PC-3 (cell line): ENCODE measurements around the gene VPS54. TPM values are rescaled to one million over a fixed set of nuclear protein-coding genes. Genes with fewer than 3 reads are reported as not detected.
A peak's percentile ranks its signal among the peaks of the same experiment; 100 is the strongest.

Experiments used
- ATAC-seq: fragments of 200-7000 bp; cut with Tn5 transposase; 2 replicates; pipeline ENCODE4 v1.9.1; 2020; ENCODE audit warnings: mild to moderate bottlenecking, moderate library complexity
- BruUV-seq: library from RNA; stranded (reverse); fragments of 400-500 nt; replicated peaks from 2 replicates; lab custom pipeline; 2021; lab: Mats Ljungman, UMichigan
- CTCF ChIA-PET: fragments of 300-600 bp; sonication (Branson Sonifier 250); formaldehyde crosslinking; loops from one replicate; lab custom pipeline; 2022; ENCODE audit warnings: antibody characterized with exemption; lab: Charles Lee
- POLR2A ChIA-PET: fragments of 300-600 bp; sonication (Branson Sonifier 250); formaldehyde crosslinking; loops from one replicate; lab custom pipeline; 2022; ENCODE audit warnings: antibody characterized with exemption; ENCODE audit not compliant: unreplicated experiment; lab: Charles Lee
- DNase-seq: peaks from one replicate; pipeline ENCODE4 v3.0.0-alpha.2; 2015
- H2AFZ ChIP-seq: fragments of 300-600 bp; sonication (generic); 2 replicates; pipeline ENCODE4 v1.6.0; 2016; ENCODE audit warnings: antibody characterized with exemption, low read length
- H3F3A ChIP-seq: fragments of 300-600 bp; sonication (generic); one replicate; pipeline ENCODE4 v1.6.0; 2017; ENCODE audit warnings: antibody characterized with exemption, low read length, control low read depth, mild to moderate bottlenecking; ENCODE audit not compliant: unreplicated experiment
- H3K27ac ChIP-seq: fragments of 300-600 bp; sonication (generic); 2 replicates; pipeline ENCODE4 v1.5.1; 2016; ENCODE audit warnings: mild to moderate bottlenecking, low read length
- H3K27me3 ChIP-seq: fragments of 300-600 bp; sonication (generic); 2 replicates; pipeline ENCODE4 v1.6.1; 2016; ENCODE audit warnings: low read length, mixed read lengths
- H3K36me3 ChIP-seq: fragments of 300-600 bp; sonication (generic); 2 replicates; pipeline ENCODE4 v1.6.1; 2016; ENCODE audit warnings: low read depth, mixed run types, low read length, mixed read lengths
- H3K4me1 ChIP-seq: fragments of 300-600 bp; sonication (generic); 2 replicates; pipeline ENCODE4 v1.5.1; 2016; ENCODE audit warnings: low read length; ENCODE audit not compliant: insufficient read depth
- H3K4me2 ChIP-seq: fragments of 300-600 bp; sonication (generic); 2 replicates; pipeline ENCODE4 v1.6.0; 2016; ENCODE audit warnings: low read length
- H3K4me3 ChIP-seq: fragments of 300-600 bp; sonication (generic); 2 replicates; pipeline ENCODE4 v1.5.1; 2016; ENCODE audit warnings: mild to moderate bottlenecking, low read length, mixed read lengths
- H3K79me2 ChIP-seq: fragments of 300-600 bp; sonication (generic); 2 replicates; pipeline ENCODE4 v1.6.1; 2017; ENCODE audit warnings: low read length, mixed read lengths
- H3K9ac ChIP-seq: fragments of 300-600 bp; sonication (generic); 2 replicates; pipeline ENCODE4 v1.6.0; 2016; ENCODE audit warnings: mild to moderate bottlenecking, low read length
- H3K9me2 ChIP-seq: fragments of 300-600 bp; sonication (generic); replicated peaks from 2 replicates; pipeline ENCODE4 v1.6.1; 2016; ENCODE audit warnings: mixed run types, low read length, mixed read lengths
- H3K9me3 ChIP-seq: fragments of 300-600 bp; sonication (generic); 2 replicates; pipeline ENCODE4 v1.6.1; 2016; ENCODE audit warnings: low read length, mixed read lengths
- H4K20me1 ChIP-seq: fragments of 300-600 bp; sonication (generic); 2 replicates; pipeline ENCODE4 v1.6.1; 2016; ENCODE audit warnings: low read length, mixed read lengths
- CTCF ChIP-seq: fragments of 300-600 bp; sonication (generic); conservative IDR thresholded peaks from 2 replicates; pipeline ENCODE4 v1.5.1; 2017; ENCODE audit warnings: antibody characterized with exemption, low read depth, mild to moderate bottlenecking, low read length
- EZH2 ChIP-seq: fragments of 300-600 bp; sonication (generic); IDR thresholded peaks from one replicate; pipeline ENCODE4 v1.6.1; 2017; ENCODE audit warnings: antibody characterized with exemption, mild to moderate bottlenecking, low read length; ENCODE audit not compliant: unreplicated experiment
- EZH2phosphoT487 ChIP-seq: fragments of 300-600 bp; sonication (generic); IDR thresholded peaks from 2 replicates; pipeline ENCODE4 v1.6.1; 2018; ENCODE audit warnings: mild to moderate bottlenecking, antibody characterized with exemption, low read length, borderline replicate concordance
- intact Hi-C: fragments of 100-400 bp; cut with micrococcal nuclease; formaldehyde crosslinking; loops from 2 replicates; pipeline ENCODE4 v1.9.0; 2023
- total RNA-seq: library from RNA; depleted of rRNA; stranded (reverse); fragments of >200 nt; gene quantifications from 2 replicates; pipeline ENCODE4 v1.2.3, GENCODE V29; 2014

Gene VPS54
- total RNA-seq, 1 experiment from 2014 or later: 17.9 TPM

- POLR2A ChIA-PET: interaction anchor here (0.5 to 0.7 kb wide), 2 partner anchors 20 to 107 kb away, joined by 3 to 5 read pairs; partner anchors contain the start of gene UGP2
- peaks cover 7% of the 10 kb centered on the region; the same call in 1 of the 2 replicates for H4K20me1 ChIP-seq
- no peak overlapping the region for H3K9ac ChIP-seq
- ATAC-seq (peak; percentile 28; the same call in 1 of the 2 replicates), DNase-seq (peak; percentile 64)
- no peak overlapping the region for H3K4me2 ChIP-seq
- no peak overlapping the region for H2AFZ ChIP-seq
- H3K36me3 ChIP-seq: peaks cover 32% of the 10 kb centered on the region
- H3K4me3 ChIP-seq: no peak overlapping the region
- H3K27me3 ChIP-seq: no peaks in the 10 kb centered on the region
- no TSS peak for BruUV-seq
- peaks cover 4% of the 10 kb centered on the region for H3F3A ChIP-seq
- H3K9me2 ChIP-seq: no peaks in the 10 kb centered on the region
- CTCF ChIA-PET: interaction anchor here (0.5 to 1.1 kb wide), 3 partner anchors 163 to 170 kb away, joined by 3 to 5 read pairs (median 3); no protein-coding TSS in a partner anchor
- TF ChIP-seq EZH2phosphoT487 (no peak), CTCF (peak; percentile 72)
- peaks cover 30% of the 10 kb centered on the region for H3K4me1 ChIP-seq
- intact Hi-C loops: loop anchor here (1.0 to 10.0 kb wide), 4 partner anchors 20 to 274 kb away; partner anchors contain the start of genes MDH1, UGP2 and WDPCP
- H3K27ac ChIP-seq: no peak overlapping the region
- peaks cover 5% of the 10 kb centered on the region; the same call in 1 of the 2 replicates for H3K79me2 ChIP-seq
- H3K9me3 ChIP-seq: no peaks in the 10 kb centered on the region
Observed at GRCh38 chr2:63861220-63861822, 157.9 kb downstream of the VPS54 start.

- ATAC-seq (no peak), DNase-seq (no peak)
- no peak for TF ChIP-seq CTCF
- ChIA-PET POLR2A (no interaction called here), CTCF (no interaction called here)
- peaks cover 15% of the 10 kb centered on the region for H4K20me1 ChIP-seq
- H2AFZ ChIP-seq: no peak overlapping the region
- peaks cover 22% of the 10 kb centered on the region for H3K36me3 ChIP-seq
- peaks cover 17% of the 10 kb centered on the region for H3K4me1 ChIP-seq
- peaks cover 4% of the 10 kb centered on the region for H3F3A ChIP-seq
- H3K9me3 ChIP-seq: no peaks in the 10 kb centered on the region
- peaks cover 28% of the 10 kb centered on the region for H3K79me2 ChIP-seq
- BruUV-seq: no TSS peak
- H3K27ac ChIP-seq: no peak overlapping the region
- H3K9ac ChIP-seq: no peak overlapping the region
- intact Hi-C loops: no loop called here
- H3K27me3 ChIP-seq: no peaks in the 10 kb centered on the region
- no peak overlapping the region for H3K4me2 ChIP-seq
- no peak overlapping the region for H3K4me3 ChIP-seq
- no peaks in the 10 kb centered on the region for H3K9me2 ChIP-seq
Observed at GRCh38 chr2:63858291-63858690, 160.9 kb downstream of the VPS54 start.

- DNase-seq: no peak
- TF ChIP-seq CTCF (no peak), EZH2 (no peak), EZH2phosphoT487 (no peak)
- Histone ChIP-seq H3K79me2 (peaks cover 48% of the 10 kb centered on the region), H3K27ac (no peak overlapping the region), H3K4me3 (no peak overlapping the region), H3K9me3 (no peaks in the 10 kb centered on the region), H3K4me2 (no peak overlapping the region), H3K27me3 (no peaks in the 10 kb centered on the region), H3K9me2 (no peaks in the 10 kb centered on the region), H2AFZ (no peak overlapping the region), H3K36me3 (peaks cover 17% of the 10 kb centered on the region), H3K4me1 (peaks cover 3% of the 10 kb centered on the region; the same call in 1 of the 2 replicates), H4K20me1 (peaks cover 9% of the 10 kb centered on the region), H3K9ac (no peak overlapping the region), H3F3A (no peaks in the 10 kb centered on the region)
- ChIA-PET POLR2A (no interaction called here), CTCF (no interaction called here)
- no TSS peak for BruUV-seq
- no peak for ATAC-seq
- intact Hi-C loops: no loop called here
Observed at GRCh38 chr2:63856303-63856603, 163.0 kb downstream of the VPS54 start.
